VCaP (cell line): ENCODE data around the gene DEDD.

Experiments
- H3K27ac ChIP-seq: fragments of 450-650 bp; 2 replicates; pipeline ENCODE4 v1.5.1; 2017
- CTCF ChIP-seq: fragments of 450-650 bp; conservative IDR thresholded peaks from 2 replicates; pipeline ENCODE4 v1.5.1; 2017; ENCODE audit warnings: mild to moderate bottlenecking, moderate library complexity

The DEDD gene

DNA sequence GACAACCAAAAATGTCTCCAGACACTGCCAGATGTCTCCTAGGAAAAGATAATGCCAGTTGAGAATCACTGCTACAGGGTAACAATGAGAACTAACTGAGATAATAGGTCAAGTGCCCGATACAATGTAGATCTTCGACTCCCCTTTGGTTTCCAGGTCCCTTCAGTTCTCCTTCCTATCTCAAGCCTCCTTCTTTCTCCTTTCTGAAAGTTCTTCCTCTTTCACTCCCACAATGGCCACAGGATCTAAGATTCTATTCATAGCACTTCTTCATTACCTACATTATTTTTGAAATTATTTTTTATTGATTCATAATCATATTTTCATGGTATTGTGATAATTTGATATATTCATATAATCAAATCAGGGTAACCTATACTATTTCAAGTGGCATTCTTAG, 20.9 kb downstream of the DEDD start:
- no peak for TF ChIP-seq CTCF
- no peak overlapping the region for H3K27ac ChIP-seq

DNA sequence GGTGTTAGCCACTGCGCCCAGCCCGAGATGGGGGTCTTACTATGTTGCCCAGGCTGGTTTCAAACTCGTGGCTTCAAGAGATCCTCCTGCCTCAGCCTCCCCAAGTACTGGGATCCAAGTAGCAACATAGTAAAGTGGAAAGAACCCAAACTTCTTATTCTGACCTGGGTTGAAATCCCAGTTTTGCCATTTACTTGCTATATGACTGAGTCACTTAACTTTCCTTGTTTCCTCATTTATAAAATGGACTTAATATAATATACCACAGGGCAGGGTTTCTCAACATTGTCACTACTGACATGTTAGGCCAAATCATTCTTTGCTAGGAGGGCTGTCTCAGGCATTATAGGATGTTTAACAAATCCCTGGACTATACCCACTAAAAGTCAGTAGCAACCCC, 21.4 kb downstream of the DEDD start:
- H3K27ac ChIP-seq, result no peak overlapping the region
- no peak for TF ChIP-seq CTCF

- TF ChIP-seq CTCF, result no peak
- no peak overlapping the region for H3K27ac ChIP-seq
Observed at GRCh38 chr1:161106431-161106830, 26.0 kb downstream of the DEDD start.

DNA sequence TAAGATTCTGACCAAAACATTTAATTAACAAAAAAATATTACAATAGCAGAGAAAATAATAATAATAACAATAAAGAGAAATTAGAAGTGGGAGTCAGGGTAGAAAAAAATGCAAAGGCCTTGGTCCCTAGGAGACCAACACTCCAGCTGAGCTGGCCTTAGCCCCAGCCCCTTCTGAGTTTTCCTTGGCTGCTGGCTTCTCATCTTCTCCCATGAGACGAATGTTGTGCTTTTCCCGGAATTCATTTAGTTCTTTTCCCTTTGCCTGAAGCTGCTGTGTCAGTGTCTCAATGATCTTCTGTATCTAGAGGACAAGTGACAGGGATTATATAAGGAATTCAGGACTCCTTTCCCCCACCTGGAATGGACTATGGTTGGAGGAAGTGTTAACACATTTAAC, 31.9 kb downstream of the DEDD start:
- TF ChIP-seq CTCF, result no peak
- H3K27ac ChIP-seq, result no peak overlapping the region

DNA sequence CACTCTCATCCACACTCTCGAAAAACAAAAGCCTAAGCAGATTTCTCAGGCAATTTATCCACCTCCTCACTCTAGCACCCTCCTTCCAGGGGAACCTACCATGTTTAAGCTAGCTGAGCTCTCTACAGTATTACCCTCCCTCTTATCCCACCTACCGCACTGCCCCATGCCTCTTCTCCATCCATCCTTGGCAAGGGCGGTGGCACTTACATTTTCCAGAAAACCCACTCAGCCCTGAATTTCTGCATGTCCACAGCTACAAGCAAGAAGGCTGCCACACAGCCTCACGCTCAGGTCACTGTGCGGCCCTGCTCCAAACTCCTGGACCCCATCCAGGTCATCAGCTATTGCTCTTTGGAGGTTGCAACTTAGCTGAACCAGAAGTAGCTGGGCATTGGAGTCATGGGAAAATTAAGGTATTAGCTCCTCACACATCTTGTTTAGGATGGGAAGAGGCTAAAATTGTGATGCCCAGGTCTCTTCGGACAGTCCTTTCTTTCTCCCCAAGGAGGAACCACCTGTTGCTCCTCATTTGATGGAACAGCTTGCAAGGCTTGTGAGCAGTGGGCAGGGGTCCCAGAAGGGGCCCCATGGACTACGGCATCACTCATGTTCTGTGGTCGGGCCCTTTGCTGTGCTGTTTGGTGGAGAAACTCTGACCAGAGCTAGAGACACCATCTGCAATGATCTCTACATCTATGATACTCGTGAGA, 33.2 kb downstream of the DEDD start:
- peak overlapping the region; percentile 80 for H3K27ac ChIP-seq
- no peak for TF ChIP-seq CTCF

DNA sequence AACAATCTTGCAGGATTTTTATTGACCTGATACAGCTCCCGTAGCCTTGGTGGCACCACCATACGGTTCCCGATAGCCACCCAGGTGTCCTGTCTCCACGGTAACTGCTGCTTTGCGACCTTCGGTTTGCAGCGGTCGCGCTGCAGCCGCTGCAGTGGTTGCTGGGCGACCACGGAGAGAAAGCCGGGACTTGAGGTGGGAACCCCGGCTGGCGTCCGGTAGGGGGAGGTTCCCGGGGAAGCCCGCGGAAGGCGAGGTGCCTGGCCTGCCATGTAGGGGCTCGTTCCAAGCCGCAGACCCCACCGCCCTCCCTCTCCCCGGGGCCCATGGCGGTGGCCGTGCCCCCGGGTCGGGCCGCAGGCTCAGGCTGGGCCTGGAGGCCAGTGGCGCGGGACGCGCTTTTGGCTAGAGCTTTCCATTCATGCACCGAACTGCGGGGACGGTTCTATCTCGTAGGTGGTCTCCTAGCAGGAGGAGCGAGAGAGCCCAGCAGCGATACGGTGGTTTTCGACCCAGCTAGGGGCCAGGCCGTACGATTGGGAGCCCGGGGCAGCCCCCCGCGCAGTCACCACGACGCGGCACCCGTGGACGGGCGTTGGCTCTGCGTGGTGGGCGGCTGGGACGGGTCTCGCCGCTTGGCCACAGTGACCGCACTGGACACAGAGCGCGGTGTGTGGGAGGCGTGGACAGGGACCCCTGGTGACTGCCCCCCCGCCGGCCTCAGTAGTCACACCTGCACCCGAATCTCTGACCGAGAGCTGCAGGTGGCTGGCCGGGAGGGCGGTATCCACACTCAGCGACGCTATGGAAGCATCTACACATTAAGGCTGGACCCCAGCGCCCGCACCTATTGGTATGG, 34.0 kb downstream of the DEDD start, which contains the start of gene KLHDC9:
Gene KLHDC9, plus strand, starts transcription at position 152 of the 859 bp plus-strand sequence. Its CDS starts 175 bp downstream, at position 327.
- peak within 1 kb of the TSS; percentile 80 for H3K27ac ChIP-seq
- TF ChIP-seq CTCF, result no peak

GRCh38 chr1:161096530-161096929, 35.9 kb downstream of the DEDD start:
- no peak overlapping the region for H3K27ac ChIP-seq
- no peak for TF ChIP-seq CTCF
